PC-9 (cell line): ENCODE measurements around the gene GREB1L. TPM values are rescaled to one million over a fixed set of nuclear protein-coding genes. Genes with fewer than 3 reads are reported as not detected.
A peak's percentile ranks its signal among the peaks of the same experiment; 100 is the strongest.

ENCODE experiments used
- BruUV-seq: library from RNA; stranded (reverse); fragments of 400-500 nt; replicated peaks from 2 replicates; lab custom pipeline; 2021; lab: Mats Ljungman, UMichigan
- CTCF ChIA-PET: fragments of 300-600 bp; sonication (Branson Sonifier 250); formaldehyde crosslinking; loops from one replicate; lab custom pipeline; 2022; ENCODE audit warnings: antibody characterized with exemption; lab: Charles Lee
- POLR2A ChIA-PET: fragments of 300-600 bp; sonication (Branson Sonifier 250); formaldehyde crosslinking; loops from one replicate; lab custom pipeline; 2022; ENCODE audit warnings: antibody characterized with exemption; ENCODE audit not compliant: unreplicated experiment; lab: Charles Lee
- DNase-seq, 2 experiments: peaks; one replicate each; pipeline versions ENCODE4 v3.0.0 to v3.0.0-alpha.2; 2015 to 2022; ENCODE audit warnings: mixed read lengths in 1 of 2
- H2AFZ ChIP-seq: fragments of 200-600 bp; sonication (generic); 2 replicates; pipeline ENCODE4 v1.8.1; 2017; ENCODE audit warnings: antibody characterized with exemption
- H3F3A ChIP-seq: fragments of 200-600 bp; sonication (generic); 2 replicates; pipeline ENCODE4 v1.8.1; 2017; ENCODE audit warnings: antibody characterized with exemption, mild to moderate bottlenecking, low read depth; ENCODE audit not compliant: insufficient read depth
- H3K27ac ChIP-seq: fragments of 200-600 bp; sonication (generic); 2 replicates; pipeline ENCODE4 v1.6.1; 2016; ENCODE audit warnings: mixed run types
- H3K27me3 ChIP-seq: fragments of 200-600 bp; sonication (generic); 2 replicates; pipeline ENCODE4 v1.6.1; 2016; ENCODE audit warnings: low read depth, mixed run types; ENCODE audit not compliant: insufficient read depth
- H3K36me3 ChIP-seq: fragments of 200-600 bp; sonication (generic); 2 replicates; pipeline ENCODE4 v1.6.1; 2016; ENCODE audit warnings: low read depth, mixed run types
- H3K4me1 ChIP-seq: fragments of 200-600 bp; sonication (generic); replicated peaks from 2 replicates; pipeline ENCODE4 v1.6.1; 2016; ENCODE audit warnings: mixed run types; ENCODE audit not compliant: insufficient read depth
- H3K4me2 ChIP-seq: fragments of 200-600 bp; sonication (generic); 2 replicates; pipeline ENCODE4 v1.6.1; 2017; ENCODE audit warnings: mixed run types
- H3K4me3 ChIP-seq: fragments of 200-600 bp; sonication (generic); 2 replicates; pipeline ENCODE4 v1.6.1; 2016; ENCODE audit warnings: mixed run types
- H3K79me2 ChIP-seq: fragments of 200-600 bp; sonication (generic); 2 replicates; pipeline ENCODE4 v1.6.1; 2017; ENCODE audit warnings: low read depth, mixed run types
- H3K9me2 ChIP-seq: fragments of 200-600 bp; sonication (generic); 2 replicates; pipeline ENCODE4 v1.8.1; 2017; ENCODE audit warnings: mild to moderate bottlenecking; ENCODE audit not compliant: insufficient read depth
- H3K9me3 ChIP-seq: fragments of 200-600 bp; sonication (generic); 2 replicates; pipeline ENCODE4 v1.8.1; 2016; ENCODE audit warnings: low read depth; ENCODE audit not compliant: insufficient read depth
- H4K20me1 ChIP-seq: fragments of 200-600 bp; sonication (generic); 2 replicates; pipeline ENCODE4 v1.8.1; 2017; ENCODE audit not compliant: insufficient read depth
- CTCF ChIP-seq: fragments of 200-600 bp; sonication (generic); conservative IDR thresholded peaks from 2 replicates; pipeline ENCODE4 v1.6.1; 2017; ENCODE audit warnings: mixed run types, antibody characterized with exemption, mild to moderate bottlenecking, moderate library complexity
- EZH2 ChIP-seq: fragments of 200-600 bp; sonication (generic); IDR thresholded peaks from 2 replicates; pipeline ENCODE4 v1.8.0; 2017; ENCODE audit warnings: antibody characterized with exemption, low read depth
- intact Hi-C: fragments of 100-400 bp; cut with micrococcal nuclease; formaldehyde crosslinking; loops from one replicate; pipeline ENCODE4 v1.10.0; 2022; ENCODE audit not compliant: unreplicated experiment
- total RNA-seq: library from RNA; stranded (reverse); gene quantifications from 2 replicates; pipeline ENCODE4 v1.2.3, GENCODE V29; 2021

GREB1L gene
- total RNA-seq, 1 experiment from 2014 or later, result 6.0 TPM

- ChIA-PET POLR2A (no interaction called here), CTCF (no interaction called here)
- no peak overlapping the region for H2AFZ ChIP-seq
- no peaks in the 10 kb centered on the region for H3F3A ChIP-seq
- no peaks in the 10 kb centered on the region for H3K79me2 ChIP-seq
- H3K9me3 ChIP-seq, result no peaks in the 10 kb centered on the region
- intact Hi-C loops, result no loop called here
- no peak overlapping the region for H3K27ac ChIP-seq
- no peak for TF ChIP-seq CTCF
- no peak for TF ChIP-seq EZH2
- H4K20me1 ChIP-seq, result no peaks in the 10 kb centered on the region
- DNase-seq, result peak in 1 of 2 experiments; percentile 41
- no peaks in the 10 kb centered on the region for H3K36me3 ChIP-seq
- no peaks in the 10 kb centered on the region for H3K4me1 ChIP-seq
- H3K9me2 ChIP-seq, result no peaks in the 10 kb centered on the region
- H3K4me2 ChIP-seq, result no peak overlapping the region
- BruUV-seq, result no TSS peak
- no peak overlapping the region for H3K4me3 ChIP-seq
- no peaks in the 10 kb centered on the region for H3K27me3 ChIP-seq
These were observed 39.6 kb downstream of the GREB1L start for GRCh38 chr18:21281603-21282002.

DNA sequence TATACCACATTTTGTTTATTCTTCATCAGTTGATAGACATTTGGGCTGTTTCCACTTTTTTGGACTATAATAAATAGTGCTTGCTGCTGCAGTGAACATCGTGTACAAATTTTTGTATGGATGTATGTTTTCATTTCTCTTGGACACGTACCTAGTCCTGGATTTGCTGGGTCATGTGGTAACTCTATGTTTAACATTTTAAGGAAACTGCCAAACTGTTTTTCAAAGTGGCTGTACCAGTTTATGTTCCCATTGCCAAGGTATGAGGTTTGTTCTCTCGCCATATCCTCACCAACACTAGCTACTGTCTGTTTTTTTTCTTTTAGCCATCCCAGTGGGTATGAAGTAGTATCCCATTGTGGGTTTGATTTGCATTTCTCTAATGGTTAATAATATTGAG lies 42.5 kb downstream of the GREB1L start:
- no peak for TF ChIP-seq EZH2
- Histone ChIP-seq H3K27me3 (no peaks in the 10 kb centered on the region), H4K20me1 (no peaks in the 10 kb centered on the region), H3K4me2 (no peak overlapping the region), H3K36me3 (no peaks in the 10 kb centered on the region), H3K4me3 (no peak overlapping the region), H2AFZ (no peak overlapping the region), H3K27ac (no peak overlapping the region), H3K79me2 (no peaks in the 10 kb centered on the region), H3K4me1 (no peaks in the 10 kb centered on the region), H3K9me2 (no peaks in the 10 kb centered on the region), H3K9me3 (no peaks in the 10 kb centered on the region), H3F3A (no peaks in the 10 kb centered on the region)
- intact Hi-C loops, result no loop called here
- POLR2A ChIA-PET, result no interaction called here
- CTCF ChIA-PET, result no interaction called here
- no peak for DNase-seq
- BruUV-seq, result no TSS peak

DNA sequence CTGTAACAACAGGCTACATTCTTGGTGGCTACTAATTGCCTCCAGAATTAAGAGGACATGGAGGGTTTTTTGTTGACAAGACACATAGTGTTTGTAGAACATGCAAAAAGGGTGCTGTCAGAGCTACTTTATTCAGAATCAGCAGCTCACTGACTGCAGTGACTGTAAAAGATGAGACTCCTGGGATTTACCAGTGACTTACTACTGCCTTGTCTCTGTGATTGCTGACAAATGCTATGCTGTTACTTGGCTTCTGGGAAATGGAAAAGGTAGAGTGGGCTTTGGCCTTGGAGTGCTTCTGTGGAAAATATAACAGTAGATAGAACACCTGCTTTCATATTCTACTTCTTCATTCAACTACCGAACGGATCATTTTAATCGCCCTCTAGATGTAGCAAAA lies 47.8 kb downstream of the GREB1L start:
- ChIA-PET CTCF (no interaction called here), POLR2A (no interaction called here)
- H3K9me3 ChIP-seq, result no peaks in the 10 kb centered on the region
- no peaks in the 10 kb centered on the region for H3K27me3 ChIP-seq
- TF ChIP-seq CTCF (no peak), EZH2 (no peak)
- no peaks in the 10 kb centered on the region for H3K36me3 ChIP-seq
- H3K27ac ChIP-seq, result no peak overlapping the region
- H3K9me2 ChIP-seq, result no peaks in the 10 kb centered on the region
- intact Hi-C loops, result no loop called here
- no TSS peak for BruUV-seq
- peaks cover 9% of the 10 kb centered on the region; the same call in 1 of the 2 replicates for H3K4me1 ChIP-seq
- H2AFZ ChIP-seq, result no peak overlapping the region
- no peak for DNase-seq
- no peak overlapping the region for H3K4me2 ChIP-seq
- H4K20me1 ChIP-seq, result no peaks in the 10 kb centered on the region
- no peaks in the 10 kb centered on the region for H3K79me2 ChIP-seq
- no peak overlapping the region for H3K4me3 ChIP-seq
- no peaks in the 10 kb centered on the region for H3F3A ChIP-seq

GRCh38 chr18:21291106-21291505 lies 49.1 kb downstream of the GREB1L start:
- no peak for TF ChIP-seq EZH2
- TF ChIP-seq CTCF, result no peak
- H3K9me3 ChIP-seq, result no peaks in the 10 kb centered on the region
- ChIA-PET CTCF (no interaction called here), POLR2A (no interaction called here)
- H4K20me1 ChIP-seq, result no peaks in the 10 kb centered on the region
- H3K36me3 ChIP-seq, result no peaks in the 10 kb centered on the region
- no peaks in the 10 kb centered on the region for H3K79me2 ChIP-seq
- no peak overlapping the region for H3K27ac ChIP-seq
- no TSS peak for BruUV-seq
- H3K27me3 ChIP-seq, result no peaks in the 10 kb centered on the region
- DNase-seq, result peak in 1 of 2 experiments; percentile 18
- no peak overlapping the region for H3K4me3 ChIP-seq
- H3K4me1 ChIP-seq, result peaks cover 9% of the 10 kb centered on the region; the same call in 1 of the 2 replicates
- intact Hi-C loops, result no loop called here
- no peak overlapping the region for H3K4me2 ChIP-seq
- H3F3A ChIP-seq, result no peaks in the 10 kb centered on the region
- H2AFZ ChIP-seq, result no peak overlapping the region
- no peaks in the 10 kb centered on the region for H3K9me2 ChIP-seq
